NCI-H128 (cell line): ENCODE data around the gene TM9SF1.

Experiments
- DNase-seq: peaks from one replicate; lab custom pipeline; 2025; ENCODE audit not compliant: unreplicated experiment; lab: John Stamatoyannopoulos, UW

Gene TM9SF1

GRCh38 chr14:24156840-24157239, 38.4 kb downstream of the TM9SF1 start:
- no peak for DNase-seq

- no peak for DNase-seq
These were observed 40.1 kb downstream of the TM9SF1 start for GRCh38 chr14:24155100-24155499.

- DNase-seq = no peak
These were observed 43.7 kb downstream of the TM9SF1 start for GRCh38 chr14:24151404-24152080.

GRCh38 chr14:24150993-24151392, 44.2 kb downstream of the TM9SF1 start:
- DNase-seq = no peak

- DNase-seq = no peak
These were observed 44.7 kb downstream of the TM9SF1 start for GRCh38 chr14:24150567-24150966.

GRCh38 chr14:24150061-24150460, 45.2 kb downstream of the TM9SF1 start:
- no peak for DNase-seq

- DNase-seq = no peak
These were observed 45.8 kb downstream of the TM9SF1 start for GRCh38 chr14:24149302-24149969.

GRCh38 chr14:24147761-24148428, 47.3 kb downstream of the TM9SF1 start:
- no peak for DNase-seq

- peak; percentile 96 for DNase-seq
These were observed 48.1 kb downstream of the TM9SF1 start, which contains the start of gene RNF31 for GRCh38 chr14:24146978-24147760. Gene RNF31 (plus strand): TSS chr14:24147498. CDS start chr14:24147699, 201 bp downstream.

- peak; percentile 91 for DNase-seq
These were observed 48.7 kb downstream of the TM9SF1 start, which contains the start of gene PSME2 for GRCh38 chr14:24146453-24146977. Gene PSME2 (minus strand): TSS chr14:24146610. CDS start chr14:24146581, 29 bp downstream.

GRCh38 chr14:24145690-24146452, 49.4 kb downstream of the TM9SF1 start:
- DNase-seq = no peak

GRCh38 chr14:24145219-24145618, 50.0 kb downstream of the TM9SF1 start:
- DNase-seq = no peak

- no peak for DNase-seq
These were observed 50.8 kb downstream of the TM9SF1 start for GRCh38 chr14:24144451-24144850.

- no peak for DNase-seq
These were observed 51.7 kb downstream of the TM9SF1 start for GRCh38 chr14:24143511-24143910.

- peak; percentile 100 for DNase-seq
These were observed 54.0 kb downstream of the TM9SF1 start, which contains the start of gene EMC9 for GRCh38 chr14:24141097-24141880. Gene EMC9 (minus strand): TSS chr14:24141591. CDS start chr14:24141304, 287 bp downstream.

- no peak for DNase-seq
These were observed 55.8 kb downstream of the TM9SF1 start for GRCh38 chr14:24139272-24139934.
